Adrenal gland (tissue), 5 donors: ENCODE data around the gene TEX13A.

Experiments
- POLR2A ChIP-seq, 2 donors: fragments of 450-650 bp; IDR thresholded peaks; one replicate each; pipeline ENCODE4 v1.6.1; 2017; ENCODE audit warnings: antibody characterized with exemption in 2 of 2, mild to moderate bottlenecking in 2 of 2, moderate library complexity in 1 of 2
- TF ChIP-seq, protein P1 (sequence below), 6 experiments: fragments of 450-650 bp in 4 of 6; fragments of 200-600 bp in 2 of 6; sonication (generic) in 1 of 6; IDR thresholded peaks; 1 replicate in 5 of 6; 2 replicates in 1 of 6; pipeline versions ENCODE4 v1.5.1 to v1.8.0; 2016 to 2021; ENCODE audit warnings: antibody characterized with exemption in 6 of 6, mild to moderate bottlenecking in 2 of 6, moderate library complexity in 1 of 6
- donor health status: DM: no; HTN: no; CAD: no.

DNA sequence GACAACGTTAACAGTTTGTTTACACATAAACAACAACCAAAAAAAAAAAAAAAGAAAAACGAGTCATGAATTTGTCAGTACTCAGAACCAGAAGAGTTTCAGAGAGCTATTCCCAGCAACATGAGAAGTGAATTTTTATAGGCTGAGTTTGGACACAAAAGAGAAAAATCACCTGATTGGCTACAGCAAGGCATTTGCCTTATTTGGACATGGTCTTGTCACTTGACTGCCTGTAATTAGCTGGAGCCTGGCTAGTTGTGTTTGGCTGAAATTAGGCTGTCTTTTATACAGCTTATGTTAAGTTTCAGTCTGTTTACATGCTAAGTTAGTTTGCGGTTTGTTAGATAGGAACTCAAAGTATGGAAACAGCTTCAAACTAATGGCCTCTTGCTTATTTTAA lies 880 bp upstream of the TEX13A start:
- TF ChIP-seq, protein P1, sequence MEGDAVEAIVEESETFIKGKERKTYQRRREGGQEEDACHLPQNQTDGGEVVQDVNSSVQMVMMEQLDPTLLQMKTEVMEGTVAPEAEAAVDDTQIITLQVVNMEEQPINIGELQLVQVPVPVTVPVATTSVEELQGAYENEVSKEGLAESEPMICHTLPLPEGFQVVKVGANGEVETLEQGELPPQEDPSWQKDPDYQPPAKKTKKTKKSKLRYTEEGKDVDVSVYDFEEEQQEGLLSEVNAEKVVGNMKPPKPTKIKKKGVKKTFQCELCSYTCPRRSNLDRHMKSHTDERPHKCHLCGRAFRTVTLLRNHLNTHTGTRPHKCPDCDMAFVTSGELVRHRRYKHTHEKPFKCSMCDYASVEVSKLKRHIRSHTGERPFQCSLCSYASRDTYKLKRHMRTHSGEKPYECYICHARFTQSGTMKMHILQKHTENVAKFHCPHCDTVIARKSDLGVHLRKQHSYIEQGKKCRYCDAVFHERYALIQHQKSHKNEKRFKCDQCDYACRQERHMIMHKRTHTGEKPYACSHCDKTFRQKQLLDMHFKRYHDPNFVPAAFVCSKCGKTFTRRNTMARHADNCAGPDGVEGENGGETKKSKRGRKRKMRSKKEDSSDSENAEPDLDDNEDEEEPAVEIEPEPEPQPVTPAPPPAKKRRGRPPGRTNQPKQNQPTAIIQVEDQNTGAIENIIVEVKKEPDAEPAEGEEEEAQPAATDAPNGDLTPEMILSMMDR (IDR thresholded peaks at IDR 0.05), result no peak
- no peak for TF ChIP-seq POLR2A (IDR thresholded peaks at IDR 0.05)
